Measurements from ENCODE around the gene CCSER1.

GRCh38 chr4:90515191-90515590 is 388.0 kb downstream of the CCSER1 start:
- TF ChIP-seq CTCF (IDR thresholded peaks at IDR 0.05) (no peak), POLR2A (IDR thresholded peaks at IDR 0.05) (no peak)
